Uterus (tissue), 2 donors: ENCODE measurements around the gene ELL3.

Experiments used
- POLR2A ChIP-seq, 2 donors: fragments of 450-650 bp; IDR thresholded peaks; one replicate each; pipeline ENCODE4 v1.6.1; 2016; ENCODE audit warnings: antibody characterized with exemption in 2 of 2, mild to moderate bottlenecking in 1 of 2, moderate library complexity in 1 of 2
- TF ChIP-seq, protein P1 (sequence below), 4 experiments: fragments of 200-600 bp in 2 of 4; fragments of 450-650 bp in 2 of 4; sonication (generic) in 2 of 4; IDR thresholded peaks; one replicate each; pipeline ENCODE4 v1.5.1; 2016 to 2019; ENCODE audit warnings: antibody characterized with exemption in 4 of 4, mild to moderate bottlenecking in 2 of 4, moderate library complexity in 1 of 4

DNA sequence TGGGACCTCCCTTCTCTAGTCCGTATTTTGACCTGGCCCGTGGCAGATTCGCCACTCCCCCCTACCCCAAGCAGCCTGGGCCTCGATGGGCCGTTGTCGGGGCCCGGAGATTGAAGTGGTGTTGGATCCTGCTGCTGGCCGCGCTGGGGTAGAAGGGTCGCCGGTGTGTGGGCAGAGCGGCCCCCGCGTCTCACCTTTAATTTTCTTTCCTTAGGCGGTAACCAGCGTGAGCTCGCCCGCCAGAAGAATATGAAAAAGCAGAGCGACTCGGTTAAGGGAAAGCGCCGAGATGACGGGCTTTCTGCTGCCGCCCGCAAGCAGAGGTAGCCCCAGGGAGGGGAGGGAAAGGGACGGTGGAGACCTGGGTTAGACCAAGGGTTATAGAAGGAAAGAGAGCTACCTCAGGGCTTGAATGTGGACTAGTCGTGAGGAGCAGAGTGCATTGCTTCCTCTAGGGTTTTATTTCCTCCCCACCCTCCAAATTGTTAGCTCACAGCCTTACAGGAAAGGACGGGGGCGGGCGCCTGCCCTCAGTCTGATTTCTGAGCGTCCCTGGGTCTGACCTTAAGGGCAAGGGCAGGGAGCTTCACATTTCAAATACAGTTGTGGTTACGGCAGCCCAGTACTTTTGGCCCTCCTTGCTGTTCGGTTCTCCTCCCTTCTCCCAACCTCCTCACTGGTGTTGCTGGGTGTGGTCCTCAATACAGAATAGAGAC is 16.2 kb upstream of the ELL3 start:
- TF ChIP-seq POLR2A (IDR thresholded peaks at IDR 0.05): no peak
- TF ChIP-seq, protein P1, sequence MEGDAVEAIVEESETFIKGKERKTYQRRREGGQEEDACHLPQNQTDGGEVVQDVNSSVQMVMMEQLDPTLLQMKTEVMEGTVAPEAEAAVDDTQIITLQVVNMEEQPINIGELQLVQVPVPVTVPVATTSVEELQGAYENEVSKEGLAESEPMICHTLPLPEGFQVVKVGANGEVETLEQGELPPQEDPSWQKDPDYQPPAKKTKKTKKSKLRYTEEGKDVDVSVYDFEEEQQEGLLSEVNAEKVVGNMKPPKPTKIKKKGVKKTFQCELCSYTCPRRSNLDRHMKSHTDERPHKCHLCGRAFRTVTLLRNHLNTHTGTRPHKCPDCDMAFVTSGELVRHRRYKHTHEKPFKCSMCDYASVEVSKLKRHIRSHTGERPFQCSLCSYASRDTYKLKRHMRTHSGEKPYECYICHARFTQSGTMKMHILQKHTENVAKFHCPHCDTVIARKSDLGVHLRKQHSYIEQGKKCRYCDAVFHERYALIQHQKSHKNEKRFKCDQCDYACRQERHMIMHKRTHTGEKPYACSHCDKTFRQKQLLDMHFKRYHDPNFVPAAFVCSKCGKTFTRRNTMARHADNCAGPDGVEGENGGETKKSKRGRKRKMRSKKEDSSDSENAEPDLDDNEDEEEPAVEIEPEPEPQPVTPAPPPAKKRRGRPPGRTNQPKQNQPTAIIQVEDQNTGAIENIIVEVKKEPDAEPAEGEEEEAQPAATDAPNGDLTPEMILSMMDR (IDR thresholded peaks at IDR 0.05): peak in 1 of 4 experiments; percentile 2
